H9 (cell line): Measurements from ENCODE around the gene GALNT12. TPM values are rescaled to one million over a fixed set of nuclear protein-coding genes. Genes with fewer than 3 reads are reported as not detected.

Experiments
- DNase-seq: peaks from one replicate; pipeline ENCODE4 v3.0.0-alpha.2; 2017
- H2AFZ ChIP-seq: one replicate; pipeline ENCODE4 v1.6.1; 2013; ENCODE audit warnings: mild to moderate bottlenecking, low read length, control low read depth, moderate library complexity
- H2AK5ac ChIP-seq: 2 replicates; pipeline ENCODE4 v1.6.1; 2013; ENCODE audit warnings: low read length, control low read depth, mixed read lengths; ENCODE audit not compliant: insufficient read length
- H2BK120ac ChIP-seq: one replicate; pipeline ENCODE4 v1.6.1; 2013; ENCODE audit warnings: low read depth, mild to moderate bottlenecking, low read length, control low read depth, inconsistent platforms; ENCODE audit not compliant: poor library complexity, severe bottlenecking
- H2BK12ac ChIP-seq: 2 replicates; pipeline ENCODE4 v1.6.1; 2013; ENCODE audit warnings: low read length, control low read depth, mixed read lengths, low read depth; ENCODE audit not compliant: insufficient read length
- H2BK15ac ChIP-seq: 2 replicates; pipeline ENCODE4 v1.6.1; 2013; ENCODE audit warnings: low read depth, low read length, control low read depth
- H2BK20ac ChIP-seq: one replicate; pipeline ENCODE4 v1.6.1; 2013; ENCODE audit warnings: low read depth, mild to moderate bottlenecking, low read length, control low read depth, inconsistent platforms; ENCODE audit not compliant: poor library complexity, severe bottlenecking
- H2BK5ac ChIP-seq: 2 replicates; pipeline ENCODE4 v1.6.1; 2013; ENCODE audit warnings: low read length, control low read depth, mixed read lengths; ENCODE audit not compliant: insufficient read length
- H3K14ac ChIP-seq: 2 replicates; pipeline ENCODE4 v1.6.1; 2013; ENCODE audit warnings: low read length, control low read depth; ENCODE audit not compliant: insufficient read depth
- H3K18ac ChIP-seq: 2 replicates; pipeline ENCODE4 v1.6.1; 2013; ENCODE audit warnings: low read depth, mild to moderate bottlenecking, mixed read lengths, low read length, control low read depth; ENCODE audit not compliant: insufficient read length
- H3K23ac ChIP-seq: 2 replicates; pipeline ENCODE4 v1.6.1; 2013; ENCODE audit warnings: low read length, control low read depth, mixed read lengths, low read depth; ENCODE audit not compliant: insufficient read length
- H3K23me2 ChIP-seq: 2 replicates; pipeline ENCODE4 v1.6.1; 2013; ENCODE audit warnings: low read depth, mild to moderate bottlenecking, mixed read lengths, low read length, control low read depth; ENCODE audit not compliant: insufficient read length, poor library complexity, severe bottlenecking
- H3K27ac ChIP-seq: 2 replicates; pipeline ENCODE4 v1.5.1; 2013; ENCODE audit warnings: low read length, control low read depth, mixed read lengths, low read depth; ENCODE audit not compliant: insufficient read length
- H3K27me3 ChIP-seq: 2 replicates; pipeline ENCODE4 v1.6.1; 2013; ENCODE audit warnings: low read length, control low read depth, inconsistent platforms; ENCODE audit not compliant: insufficient read depth
- H3K4ac ChIP-seq: 2 replicates; pipeline ENCODE4 v1.6.1; 2013; ENCODE audit warnings: low read depth, mild to moderate bottlenecking, control low read depth, inconsistent platforms, low read length, moderate library complexity
- H3K4me1 ChIP-seq: 2 replicates; pipeline ENCODE4 v1.6.1; 2013; ENCODE audit warnings: low read length, control low read depth, inconsistent platforms; ENCODE audit not compliant: insufficient read depth
- H3K4me2 ChIP-seq: 2 replicates; pipeline ENCODE4 v1.6.1; 2013; ENCODE audit warnings: low read length, control low read depth, mixed read lengths; ENCODE audit not compliant: insufficient read length, insufficient read depth
- H3K56ac ChIP-seq: 2 replicates; pipeline ENCODE4 v1.6.1; 2013; ENCODE audit warnings: low read depth, mild to moderate bottlenecking, mixed read lengths, low read length, control low read depth; ENCODE audit not compliant: insufficient read length
- H3K79me1 ChIP-seq: 2 replicates; pipeline ENCODE4 v1.6.1; 2013; ENCODE audit warnings: low read depth, mild to moderate bottlenecking, moderate library complexity, low read length, control low read depth, inconsistent platforms; ENCODE audit not compliant: insufficient read depth, poor library complexity, severe bottlenecking
- H3K79me2 ChIP-seq: 2 replicates; pipeline ENCODE4 v1.6.1; 2013; ENCODE audit warnings: low read length, control low read depth, inconsistent platforms; ENCODE audit not compliant: insufficient read depth
- H3K9ac ChIP-seq: 2 replicates; pipeline ENCODE4 v1.6.1; 2013; ENCODE audit warnings: low read length, control low read depth, mixed read lengths; ENCODE audit not compliant: insufficient read length; ENCODE audit errors: extremely low read depth
- H3K9me3 ChIP-seq: one replicate; pipeline ENCODE4 v1.6.1; 2013; ENCODE audit warnings: low read depth, low read length, inconsistent platforms; ENCODE audit not compliant: control insufficient read depth
- H3T11ph ChIP-seq: one replicate; pipeline ENCODE4 v1.6.1; 2013; ENCODE audit warnings: mild to moderate bottlenecking, low read length, control low read depth, inconsistent platforms
- H4K20me1 ChIP-seq: one replicate; pipeline ENCODE4 v1.6.1; 2013; ENCODE audit not compliant: control insufficient read depth, insufficient read length, insufficient read depth
- H4K5ac ChIP-seq: 2 replicates; pipeline ENCODE4 v1.6.1; 2013; ENCODE audit warnings: low read depth, mild to moderate bottlenecking, mixed read lengths, low read length, control low read depth; ENCODE audit not compliant: insufficient read length
- H4K8ac ChIP-seq: replicated peaks from 2 replicates; pipeline ENCODE4 v1.6.1; 2013; ENCODE audit warnings: low read length, control low read depth, mixed read lengths, low read depth; ENCODE audit not compliant: insufficient read length
- H4K91ac ChIP-seq: 2 replicates; pipeline ENCODE4 v1.6.1; 2013; ENCODE audit warnings: low read depth, mild to moderate bottlenecking, moderate library complexity, mixed read lengths, low read length, control low read depth; ENCODE audit not compliant: insufficient read length
- H3K27ac Mint-ChIP-seq, 3 experiments: 2 replicates in 2 of 3; 3 replicates in 1 of 3; pipeline ENCODE4 v1.8.0; 2020 to 2021; ENCODE audit warnings: mixed read lengths in 3 of 3, mild to moderate bottlenecking in 1 of 3, moderate library complexity in 1 of 3
- H3K27me3 Mint-ChIP-seq: 2 replicates; pipeline ENCODE4 v1.8.0; 2021; ENCODE audit warnings: low read depth, mild to moderate bottlenecking, moderate library complexity, mixed read lengths
- H3K36me3 Mint-ChIP-seq, 3 experiments: 2 replicates in 2 of 3; 3 replicates in 1 of 3; pipeline ENCODE4 v1.8.0; 2020 to 2021; ENCODE audit warnings: low read depth in 3 of 3, mixed read lengths in 3 of 3; ENCODE audit not compliant: insufficient read depth in 1 of 3
- H3K4me1 Mint-ChIP-seq, 2 experiments: 2 replicates each; pipeline ENCODE4 v1.8.0; 2020; ENCODE audit warnings: mixed read lengths in 2 of 2
- H3K4me3 Mint-ChIP-seq, 2 experiments: 2 replicates in 1 of 2; 3 replicates in 1 of 2; pipeline ENCODE4 v1.8.0; 2020 to 2021; ENCODE audit warnings: mild to moderate bottlenecking in 2 of 2, mixed read lengths in 2 of 2, moderate library complexity in 1 of 2
- H3K9me3 Mint-ChIP-seq, 2 experiments: 2 replicates in 1 of 2; 3 replicates in 1 of 2; pipeline ENCODE4 v1.8.0; 2020; ENCODE audit warnings: mild to moderate bottlenecking in 2 of 2, mixed read lengths in 2 of 2, moderate library complexity in 1 of 2
- WGBS: extraction: QIAGEN DNeasy Blood & Tissue Kit; methylation state at CpG from one replicate; pipeline ENCODE4 v1.1.7; 2013; ENCODE audit warnings: missing lambda C conversion rate, low lambda C conversion rate, mixed read lengths; ENCODE audit not compliant: insufficient read length; ENCODE audit errors: extremely low coverage; 5-methylcytosine and 5-hydroxymethylcytosine counted together
- total RNA-seq: library from RNA; stranded (reverse); gene quantifications from 2 replicates; pipeline ENCODE4 v1.2.1, GENCODE V29; 2021
- TF ChIP-seq, protein P1 (sequence below): fragments of 200-600 bp; sonication (generic); conservative IDR thresholded peaks from 3 replicates; pipeline ENCODE4 v1.8.0; 2021; ENCODE audit warnings: antibody characterized with exemption, mild to moderate bottlenecking

Gene GALNT12
- total RNA-seq, 1 experiment from 2014 or later = 18.0 TPM

DNA sequence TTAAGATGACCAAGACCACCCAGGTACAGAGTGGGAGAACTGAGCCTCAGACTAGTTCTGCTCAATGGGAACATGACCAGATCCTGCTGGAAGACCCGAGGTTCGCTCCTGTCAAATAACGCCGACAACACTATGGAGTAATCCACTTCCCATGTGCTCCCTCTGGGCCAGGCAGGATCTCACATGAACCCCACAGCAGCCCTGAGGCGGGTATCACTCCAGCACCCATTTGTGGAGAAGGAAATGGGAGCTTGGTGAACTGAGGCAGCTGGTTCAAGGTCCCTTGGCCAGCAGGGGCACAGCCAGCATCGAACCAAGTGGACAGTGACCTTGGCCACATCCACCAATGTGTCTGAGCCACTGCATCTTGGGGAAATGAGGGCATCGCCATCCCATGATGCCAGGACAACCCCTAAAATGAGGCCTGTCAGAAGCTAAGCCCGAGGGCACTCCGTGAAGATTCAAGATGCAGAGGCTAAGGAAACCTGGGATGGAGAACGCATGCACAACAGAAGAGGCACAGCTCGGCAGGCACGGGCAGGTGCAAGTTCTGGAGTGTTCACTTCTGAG, 19.6 kb upstream of the GALNT12 start:
- H3K79me2 ChIP-seq = no peaks in the 10 kb centered on the region; the same call in 1 of the 2 replicates
- H3K9ac ChIP-seq = no peak overlapping the region
- no peak for DNase-seq

More for the DNA sequence above, 19.6 kb upstream of the GALNT12 start:
- Histone ChIP-seq H4K20me1 (peaks cover 4% of the 10 kb centered on the region), H2BK5ac (no peak overlapping the region), H3K9me3 (no peaks in the 10 kb centered on the region), H3K14ac (no peak overlapping the region), H3K27ac (no peak overlapping the region), H3T11ph (no peak overlapping the region), H3K27me3 (no peaks in the 10 kb centered on the region), H2BK12ac (no peak overlapping the region), H2BK15ac (no peak overlapping the region), H4K91ac (no peak overlapping the region), H2AFZ (no peak overlapping the region), H3K4me1 (peaks cover 4% of the 10 kb centered on the region; the same call in 1 of the 2 replicates), H3K79me1 (peaks cover 7% of the 10 kb centered on the region), H3K4me2 (no peak overlapping the region), H2AK5ac (no peak overlapping the region), H3K56ac (no peak overlapping the region), H3K4ac (no peak overlapping the region), H4K8ac (no peak overlapping the region), H3K23me2 (no peaks in the 10 kb centered on the region), H2BK20ac (no peak overlapping the region), H3K18ac (no peak overlapping the region), H2BK120ac (no peak overlapping the region), H3K23ac (no peak overlapping the region), H4K5ac (no peak overlapping the region)
- Mint-ChIP-seq H3K36me3 (peaks cover 21 to 59% (median 59%) of the 10 kb centered on the region in 3 experiments), H3K4me3 (no peak overlapping the region), H3K27me3 (no peaks in the 10 kb centered on the region), H3K9me3 (no peaks in the 10 kb centered on the region), H3K27ac (no peak overlapping the region), H3K4me1 (peaks cover 19 to 20% of the 10 kb centered on the region in 2 experiments)
- TF ChIP-seq, protein P1, sequence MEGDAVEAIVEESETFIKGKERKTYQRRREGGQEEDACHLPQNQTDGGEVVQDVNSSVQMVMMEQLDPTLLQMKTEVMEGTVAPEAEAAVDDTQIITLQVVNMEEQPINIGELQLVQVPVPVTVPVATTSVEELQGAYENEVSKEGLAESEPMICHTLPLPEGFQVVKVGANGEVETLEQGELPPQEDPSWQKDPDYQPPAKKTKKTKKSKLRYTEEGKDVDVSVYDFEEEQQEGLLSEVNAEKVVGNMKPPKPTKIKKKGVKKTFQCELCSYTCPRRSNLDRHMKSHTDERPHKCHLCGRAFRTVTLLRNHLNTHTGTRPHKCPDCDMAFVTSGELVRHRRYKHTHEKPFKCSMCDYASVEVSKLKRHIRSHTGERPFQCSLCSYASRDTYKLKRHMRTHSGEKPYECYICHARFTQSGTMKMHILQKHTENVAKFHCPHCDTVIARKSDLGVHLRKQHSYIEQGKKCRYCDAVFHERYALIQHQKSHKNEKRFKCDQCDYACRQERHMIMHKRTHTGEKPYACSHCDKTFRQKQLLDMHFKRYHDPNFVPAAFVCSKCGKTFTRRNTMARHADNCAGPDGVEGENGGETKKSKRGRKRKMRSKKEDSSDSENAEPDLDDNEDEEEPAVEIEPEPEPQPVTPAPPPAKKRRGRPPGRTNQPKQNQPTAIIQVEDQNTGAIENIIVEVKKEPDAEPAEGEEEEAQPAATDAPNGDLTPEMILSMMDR = no peak
- no CpG with 5 or more reads among the region's 12 CpGs for WGBS
